Heart right ventricle (tissue), 16 donors: ENCODE results near the gene APBB1. TPM values are rescaled to one million over a fixed set of nuclear protein-coding genes. Genes with fewer than 3 reads are reported as not detected.

Experiments
- ATAC-seq, 8 donors: fragments of 200-7000 bp; cut with Tn5 transposase; one replicate each; pipeline ENCODE4 v1.9.1; 2020; ENCODE audit warnings: mild to moderate bottlenecking in 8 of 8, moderate library complexity in 8 of 8, moderate number of reproducible peaks in 1 of 8
- DNase-seq, 2 donors: peaks; one replicate each; pipeline ENCODE4 v3.0.0-alpha.2; 2020
- H3K27ac ChIP-seq, 10 donors: fragments of 200-600 bp; sonication (generic) in 2 of 10; one replicate each; pipeline versions ENCODE4 v1.5.0 to v1.8.0; 2020 to 2022; ENCODE audit warnings: mild to moderate bottlenecking in 3 of 10
- H3K27me3 ChIP-seq, 7 donors: fragments of 200-600 bp; one replicate each; pipeline ENCODE4 v1.8.0; 2021 to 2022; ENCODE audit warnings: mild to moderate bottlenecking in 2 of 7
- H3K36me3 ChIP-seq, 9 donors: fragments of 200-600 bp; sonication (generic) in 1 of 9; one replicate each; pipeline versions ENCODE4 v1.5.0 to v1.8.0; 2020 to 2022; ENCODE audit warnings: mild to moderate bottlenecking in 2 of 9
- H3K4me1 ChIP-seq, 9 donors: fragments of 200-600 bp; sonication (generic) in 1 of 9; one replicate each; pipeline versions ENCODE4 v1.5.0 to v1.8.0; 2020 to 2022; ENCODE audit warnings: mild to moderate bottlenecking in 4 of 9
- H3K4me3 ChIP-seq, 10 donors: fragments of 200-600 bp; sonication (generic) in 2 of 10; one replicate each; pipeline versions ENCODE4 v1.5.0 to v1.8.0; 2020 to 2022; ENCODE audit warnings: mild to moderate bottlenecking in 7 of 10, moderate library complexity in 2 of 10
- H3K9me3 ChIP-seq, 11 donors: fragments of 200-600 bp in 10 of 11; sonication (generic) in 2 of 11; one replicate each; pipeline versions ENCODE4 v1.5.0 to v1.8.0; 2013 to 2022; ENCODE audit warnings: mild to moderate bottlenecking in 2 of 11, control low read depth in 1 of 11, moderate library complexity in 1 of 11
- CTCF ChIP-seq, 9 donors: fragments of 200-600 bp; sonication (generic) in 2 of 9; IDR thresholded peaks; one replicate each; pipeline versions ENCODE4 v1.5.0 to v1.8.0; 2021 to 2022; ENCODE audit warnings: antibody characterized with exemption in 9 of 9, mild to moderate bottlenecking in 5 of 9, moderate library complexity in 1 of 9
- WGBS, 2 donors: extraction: QIAGEN DNeasy Blood & Tissue Kit; methylation state at CpG; one replicate each; pipeline ENCODE4 v1.1.7; 2013; ENCODE audit warnings: inconsistent platforms in 1 of 2; 5-methylcytosine and 5-hydroxymethylcytosine counted together
- intact Hi-C, 10 donors: fragments of 100-400 bp; cut with DNase I; formaldehyde crosslinking; loops; one replicate each; pipeline versions ENCODE4 v1.11.1 to v1.14.2; 2022
- polyA plus RNA-seq, 2 donors: library from polyadenylated mRNA; stranded (reverse); fragments of 200-250 nt; gene quantifications; one replicate each; pipeline ENCODE4 v1.2.3, GENCODE V29; 2013
- total RNA-seq, 10 donors: library from RNA; stranded (reverse); fragmentation: NEBNext Ultra II Directional in 3 of 10; extraction: Animal tissue kit (Norgen Biotek cat#: 25700) in 3 of 10; gene quantifications; one replicate each; pipeline versions ENCODE4 v1.2.1 to v1.2.4, GENCODE V29; 2021 to 2023
- donor health status: Arrhythmogenic right ventricular cardiomyopathy.
- donor health status: ischemic (EF 13 %, LVEDD 7.1; RV severe dilation, severe dysfunction).
- donor health status: healthy with polysubstance abuse.
- donor health status: DM: no; HTN: yes; CAD: no.
- donor health status: DM: no; HTN: no; CAD: no.
- donor health status: ischemic (EF 25% LVEDD 6.9; RV normal size, moderate dysfunction).
- donor health status: ischemic (EF 25% LVEDD 5.7; RV mildly dilated, moderate dysfunction).
- donor health status: healthy.
- donor health status: DM: yes; HTN: yes; CAD: no.
- donor health status: Ischemic cardiomyopathy.
- donor health status: ischemic (EF 35%, LVEDD 5.7; RV mildly dilated, moderate dysfunction).
- donor health status: nonischemic (EF 11% LVEDD 7.7; RV severe dilation, severe dysfunction).
- donor health status: DM: yes; HTN: yes; CAD: no.
- donor health status: PGD.
- donor health status: ischemic (EF 29% LVEDD 5.4; RV normal size, mild dysfunction).
- donor health status: nonischemic (EF 23%, LVEDD 6.1; RV moderate dilation, normal function).

The APBB1 gene
- total and polyA plus RNA-seq, 12 donors, result 54.3 to 93.3 (median 71.1) TPM

DNA sequence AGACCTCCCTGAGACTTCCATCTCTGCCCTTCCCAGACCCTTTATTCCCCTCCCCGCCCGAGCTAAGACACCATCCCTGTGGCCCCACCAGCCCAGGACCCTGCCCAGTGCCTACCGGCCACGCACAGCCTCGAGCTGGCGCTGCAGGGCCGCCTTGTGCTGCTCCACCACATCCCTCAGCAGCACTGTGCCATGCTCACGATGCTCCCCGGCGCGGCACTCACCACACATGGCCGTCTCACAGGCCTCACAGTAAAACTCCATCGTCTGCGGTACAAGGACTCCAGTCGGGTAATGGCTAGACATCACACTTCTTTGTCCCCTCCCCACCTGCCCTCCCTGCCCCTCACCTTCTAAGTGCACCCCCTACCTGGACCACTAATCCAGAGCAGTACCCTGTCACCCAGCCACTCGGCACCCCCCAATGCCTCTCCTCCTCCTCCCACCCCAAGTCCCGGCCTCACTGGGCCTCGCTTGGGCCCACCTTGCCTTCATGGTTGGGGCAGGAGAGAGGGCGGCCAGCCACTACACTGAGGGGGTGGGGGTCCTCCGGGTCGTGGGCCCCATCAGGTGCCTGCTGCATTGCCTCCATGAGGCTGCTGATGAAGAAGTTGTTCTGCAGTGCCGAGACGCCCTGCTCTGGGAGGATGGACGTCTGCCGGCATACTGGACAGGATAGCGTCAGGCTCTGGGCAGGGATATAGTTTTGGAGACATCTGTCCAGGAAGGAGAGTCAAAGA lies 38.9 kb upstream of the APBB1 start:
- peaks cover 0 to 100% (median 41%) of the 10 kb centered on the region in 9 donors for H3K36me3 ChIP-seq
- ATAC-seq, result peak in 2 of 8 donors; percentile 25 to 42
- H3K27ac ChIP-seq, result no peak overlapping the region
- no peak for DNase-seq
- no peaks in the 10 kb centered on the region for H3K4me1 ChIP-seq
- intact Hi-C loops, result no loop called here
- TF ChIP-seq CTCF (IDR thresholded peaks at IDR 0.05), result no peak
- H3K4me3 ChIP-seq, result no peak overlapping the region
- no peaks in the 10 kb centered on the region for H3K9me3 ChIP-seq
- WGBS, 2 donors, result 95 to 98% methylated on average over 26 of the region's 26 CpGs
- H3K27me3 ChIP-seq, result no peaks in the 10 kb centered on the region

DNA sequence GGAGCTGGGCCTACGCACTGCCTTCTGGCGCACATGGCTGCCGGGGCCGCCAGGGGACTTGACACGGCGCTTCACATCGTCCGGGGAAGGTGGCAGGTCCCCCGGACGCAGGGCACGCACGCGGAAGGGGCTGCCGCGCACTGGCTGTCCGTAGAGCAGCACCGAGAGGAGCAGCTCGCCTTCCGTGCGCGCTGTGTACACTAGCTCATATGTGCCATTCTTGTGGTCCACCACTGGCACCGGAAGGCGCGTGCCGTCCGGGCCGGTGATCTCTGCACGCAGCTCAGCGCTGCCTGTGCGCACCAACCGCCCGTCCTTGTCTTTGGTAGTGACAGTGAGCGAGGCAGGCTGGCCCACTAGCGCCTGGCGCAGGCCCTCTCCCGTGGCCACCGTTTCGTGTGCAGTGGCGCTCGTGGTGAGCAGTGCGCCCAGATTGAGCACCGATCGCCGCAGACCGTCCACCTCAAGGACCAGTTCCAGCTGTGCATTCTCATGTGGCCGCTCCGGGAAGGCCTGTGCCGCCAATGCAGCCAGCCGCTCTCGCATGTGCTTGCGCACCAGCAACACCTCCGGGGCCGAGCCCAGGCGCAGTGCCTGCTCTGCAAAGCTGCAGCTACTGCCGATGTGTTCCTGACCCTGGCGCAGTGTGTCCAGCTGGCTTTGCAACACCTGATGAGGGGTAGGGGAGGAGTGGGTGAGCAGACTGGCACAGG lies 37.6 kb upstream of the APBB1 start:
- WGBS, 2 donors, result 96 to 97% methylated on average over 56 of the region's 56 CpGs
- no peaks in the 10 kb centered on the region for H3K27me3 ChIP-seq
- no peak for TF ChIP-seq CTCF (IDR thresholded peaks at IDR 0.05)
- H3K36me3 ChIP-seq, result peaks cover 0 to 100% (median 52%) of the 10 kb centered on the region in 9 donors
- no peaks in the 10 kb centered on the region for H3K9me3 ChIP-seq
- H3K27ac ChIP-seq, result no peak overlapping the region
- H3K4me3 ChIP-seq, result no peak overlapping the region
- DNase-seq, result no peak
- H3K4me1 ChIP-seq, result no peaks in the 10 kb centered on the region
- peak in 1 of 8 donors; percentile 52 for ATAC-seq
- intact Hi-C loops, result no loop called here

DNA sequence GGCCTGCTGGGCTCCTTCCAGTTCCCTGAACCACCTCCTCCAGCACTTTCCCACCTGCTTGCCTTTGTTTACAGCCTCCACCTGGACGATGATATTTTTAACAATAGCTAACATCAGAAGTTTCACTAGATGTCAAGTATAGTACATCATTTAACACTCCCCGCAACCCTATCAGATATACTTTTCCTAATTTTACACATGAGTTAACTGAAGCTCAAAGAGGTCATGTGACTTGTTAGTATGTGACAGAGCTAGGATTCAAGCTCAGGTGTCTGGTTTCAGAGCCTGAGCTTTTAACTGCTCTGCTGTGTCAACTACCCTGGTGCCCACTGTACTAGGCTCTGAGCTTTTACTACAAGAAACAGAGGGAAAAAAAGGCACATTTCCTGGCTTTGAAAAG lies 36.2 kb upstream of the APBB1 start:
- intact Hi-C loops, result no loop called here
- ATAC-seq, result no peak

GRCh38 chr11:6453152-6453551 lies 34.3 kb upstream of the APBB1 start:
- DNase-seq (no peak), ATAC-seq (no peak)
- Histone ChIP-seq H3K9me3 (no peaks in the 10 kb centered on the region), H3K36me3 (peaks cover 3 to 100% (median 66%) of the 10 kb centered on the region in 9 donors), H3K4me3 (no peak overlapping the region), H3K27ac (no peak overlapping the region), H3K4me1 (no peaks in the 10 kb centered on the region), H3K27me3 (no peaks in the 10 kb centered on the region)
- no peak for TF ChIP-seq CTCF (IDR thresholded peaks at IDR 0.05)
- 94 to 97% methylated on average over 2 of the region's 2 CpGs for WGBS, 2 donors
- intact Hi-C loops, result no loop called here

More for the DNA sequence above, 36.2 kb upstream of the APBB1 start:
- 70 to 85% methylated on average over 2 of the region's 2 CpGs for WGBS, 2 donors
- H3K27me3 ChIP-seq, result no peaks in the 10 kb centered on the region
- H3K27ac ChIP-seq, result no peak overlapping the region
- no peaks in the 10 kb centered on the region for H3K9me3 ChIP-seq
- no peak for TF ChIP-seq CTCF (IDR thresholded peaks at IDR 0.05)
- no peak for DNase-seq
- no peaks in the 10 kb centered on the region for H3K4me1 ChIP-seq
- H3K4me3 ChIP-seq, result no peak overlapping the region
- peaks cover 3 to 100% (median 60%) of the 10 kb centered on the region in 9 donors for H3K36me3 ChIP-seq
